ENCODE results near the gene CEP85. TPM values are rescaled to one million over a fixed set of nuclear protein-coding genes. Genes with fewer than 3 reads are reported as not detected.

The CEP85 gene
- total RNA-seq, 1 donor from 2014 or later = 16.4 TPM

DNA sequence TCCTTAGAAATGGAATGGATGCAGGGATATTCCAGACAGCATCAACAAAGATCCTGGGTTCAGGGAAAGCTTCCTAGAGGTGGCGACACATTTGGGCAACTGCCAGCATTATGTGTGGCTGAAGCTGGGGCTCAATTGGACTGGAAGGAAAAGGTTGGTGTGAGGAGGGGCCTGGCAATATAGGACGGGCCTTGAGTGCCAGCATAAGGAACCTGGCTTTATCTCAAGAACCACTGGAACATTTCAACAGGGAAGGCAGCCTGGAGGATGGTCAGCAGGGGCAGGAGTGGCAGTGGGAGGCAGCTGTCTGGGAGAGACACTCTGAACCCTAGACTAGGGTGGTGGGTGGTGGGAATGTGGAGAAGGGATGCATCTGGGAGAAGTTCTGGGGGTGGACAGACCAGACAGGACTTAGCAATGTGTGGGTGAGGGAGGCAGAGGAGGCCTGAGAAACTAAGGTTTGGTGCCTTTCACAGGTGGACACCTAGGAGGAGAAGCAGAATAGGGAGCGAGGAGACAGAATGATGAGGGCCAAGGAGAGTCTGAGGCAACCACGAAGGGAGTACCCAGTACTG lies 49.4 kb downstream of the CEP85 start:
- no peak for DNase-seq

DNA sequence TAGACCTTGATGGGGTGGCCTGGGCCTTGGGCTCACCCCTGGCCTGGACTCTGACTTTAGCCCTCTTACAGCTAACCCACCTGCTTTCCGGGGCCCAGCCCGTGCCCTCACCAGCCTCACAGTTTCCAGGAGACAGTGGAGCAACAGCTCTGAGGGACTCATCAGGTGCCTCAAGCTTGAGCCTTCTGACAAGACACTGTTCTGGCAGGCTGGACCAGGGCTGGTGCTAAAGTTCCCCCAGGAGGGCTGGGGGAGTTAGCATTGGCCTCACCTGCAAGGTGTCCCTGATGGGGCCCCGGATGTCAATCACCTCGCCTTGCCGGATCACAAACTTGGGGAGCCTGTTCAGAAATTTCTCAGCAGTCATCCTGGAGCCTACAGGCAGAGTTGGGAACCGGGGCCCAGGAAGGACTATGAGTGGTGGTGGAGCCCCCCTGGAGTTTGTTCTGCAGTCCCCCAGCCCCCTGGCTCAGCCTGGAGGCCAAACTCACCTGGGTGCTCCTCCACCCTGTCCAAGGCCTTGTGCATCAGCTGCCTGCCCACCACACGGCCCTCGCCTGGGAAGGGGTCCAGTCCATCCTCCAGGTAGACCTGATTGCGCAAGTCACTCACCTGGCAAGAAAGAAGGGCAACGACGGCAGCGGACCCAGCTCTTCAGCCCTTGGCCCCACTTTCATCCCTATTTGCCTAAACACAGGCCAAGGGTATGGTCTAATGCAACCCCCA lies 50.0 kb downstream of the CEP85 start:
- Mint-ChIP-seq H3K4me3 (peak overlapping the region; percentile 83), H3K9me3 (no peaks in the 10 kb centered on the region), H3K36me3 (ENCODE audit: low read depth) (peaks cover 34% of the 10 kb centered on the region), H3K27me3 (no peaks in the 10 kb centered on the region), H3K4me1 (peaks cover 92% of the 10 kb centered on the region), H3K27ac (peak overlapping the region; percentile 100)
- DNase-seq (no peak), ATAC-seq (ENCODE audit: low read depth) (no peak)
- TF ChIP-seq, protein P1, sequence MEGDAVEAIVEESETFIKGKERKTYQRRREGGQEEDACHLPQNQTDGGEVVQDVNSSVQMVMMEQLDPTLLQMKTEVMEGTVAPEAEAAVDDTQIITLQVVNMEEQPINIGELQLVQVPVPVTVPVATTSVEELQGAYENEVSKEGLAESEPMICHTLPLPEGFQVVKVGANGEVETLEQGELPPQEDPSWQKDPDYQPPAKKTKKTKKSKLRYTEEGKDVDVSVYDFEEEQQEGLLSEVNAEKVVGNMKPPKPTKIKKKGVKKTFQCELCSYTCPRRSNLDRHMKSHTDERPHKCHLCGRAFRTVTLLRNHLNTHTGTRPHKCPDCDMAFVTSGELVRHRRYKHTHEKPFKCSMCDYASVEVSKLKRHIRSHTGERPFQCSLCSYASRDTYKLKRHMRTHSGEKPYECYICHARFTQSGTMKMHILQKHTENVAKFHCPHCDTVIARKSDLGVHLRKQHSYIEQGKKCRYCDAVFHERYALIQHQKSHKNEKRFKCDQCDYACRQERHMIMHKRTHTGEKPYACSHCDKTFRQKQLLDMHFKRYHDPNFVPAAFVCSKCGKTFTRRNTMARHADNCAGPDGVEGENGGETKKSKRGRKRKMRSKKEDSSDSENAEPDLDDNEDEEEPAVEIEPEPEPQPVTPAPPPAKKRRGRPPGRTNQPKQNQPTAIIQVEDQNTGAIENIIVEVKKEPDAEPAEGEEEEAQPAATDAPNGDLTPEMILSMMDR (IDR thresholded peaks at IDR 0.05) = no peak
- ChIA-PET CTCF (interaction anchor here (1.0 to 10.4 kb wide), 7 partner anchors 9 to 133 kb away, joined by 4 to 372 read pairs (median 7); partner anchors contain the start of genes C1orf232, CD52 and ZNF593), POLR2A (interaction anchor here (0.6 to 21.5 kb wide), 12 partner anchors 8 to 505 kb away, joined by 3 to 1638 read pairs (median 4); partner anchors contain the start of genes CD52, CEP85, PDIK1L and UBXN11)
- intact Hi-C loops (cut with micrococcal nuclease) = loop anchor here (1.0 to 10.0 kb wide), 3 partner anchors 8 to 1081 kb away; partner anchors contain the start of genes MAP3K6 and PDIK1L

More for the DNA sequence above, 49.4 kb downstream of the CEP85 start:
- POLR2A ChIA-PET = interaction anchor here (0.6 to 21.5 kb wide), 3 partner anchors 19 to 37 kb away, joined by 3 to 1638 read pairs (median 5); partner anchors contain the start of gene CD52
- TF ChIP-seq, protein P1 (IDR thresholded peaks at IDR 0.05) = no peak
- peaks cover 34% of the 10 kb centered on the region for H3K36me3 Mint-ChIP-seq (ENCODE audit: low read depth)
- CTCF ChIA-PET = interaction anchor here (3.1 to 10.4 kb wide), 2 partner anchors 8 to 35 kb away, joined by 34 to 372 read pairs; partner anchors contain the start of gene CD52
- peaks cover 91% of the 10 kb centered on the region for H3K4me1 Mint-ChIP-seq
- no peaks in the 10 kb centered on the region for H3K27me3 Mint-ChIP-seq
- H3K27ac Mint-ChIP-seq = peak overlapping the region; percentile 100
- intact Hi-C loops (cut with micrococcal nuclease) = loop anchor here (10.0 kb wide), 1 partner anchor 1081 kb away; the partner anchor contains the start of gene MAP3K6
- no peak overlapping the region for H3K4me3 Mint-ChIP-seq
- no peaks in the 10 kb centered on the region for H3K9me3 Mint-ChIP-seq
- ATAC-seq (ENCODE audit: low read depth) = no peak

DNA sequence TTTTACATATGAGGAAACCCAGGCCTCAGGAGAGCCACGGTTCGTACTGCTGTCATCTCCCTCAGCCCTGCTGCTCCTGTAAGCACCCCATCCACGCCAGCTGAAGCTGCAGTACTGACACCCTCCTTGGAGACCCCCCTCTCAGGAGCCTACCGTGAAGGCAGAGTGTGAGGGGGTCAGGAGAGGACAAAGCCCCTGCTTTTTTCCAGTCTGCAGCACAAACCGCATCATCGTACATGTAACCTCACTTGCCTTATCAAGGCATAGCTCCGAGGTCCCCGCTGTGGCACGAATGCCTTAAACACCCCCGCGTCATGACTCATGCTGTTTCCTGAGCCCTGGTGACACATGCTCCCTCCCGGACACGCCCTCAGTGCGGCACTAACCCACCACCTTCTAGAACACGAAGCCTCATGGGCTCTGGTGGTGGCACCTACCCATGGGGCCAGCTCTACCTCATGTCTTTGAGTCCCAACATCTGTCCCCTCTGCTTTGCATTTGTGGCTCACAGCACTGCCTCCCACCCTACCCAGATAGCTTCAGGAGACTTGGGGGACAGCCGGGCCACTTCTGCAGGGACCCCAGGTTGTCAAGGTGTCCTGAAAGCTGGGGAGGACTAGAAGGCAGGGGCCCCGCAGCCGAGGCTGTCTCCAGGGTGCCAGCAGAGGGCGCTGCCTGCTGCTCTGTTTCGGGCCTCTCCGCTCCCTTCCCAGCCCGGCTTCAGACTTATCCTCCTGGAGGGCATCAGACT lies 50.8 kb downstream of the CEP85 start:
- peaks cover 34% of the 10 kb centered on the region for H3K36me3 Mint-ChIP-seq (ENCODE audit: low read depth)
- H3K27me3 Mint-ChIP-seq = no peaks in the 10 kb centered on the region
- H3K4me1 Mint-ChIP-seq = peaks cover 93% of the 10 kb centered on the region
- ChIA-PET POLR2A (interaction anchor here (0.6 to 21.5 kb wide), 13 partner anchors 9 to 1573 kb away, joined by 3 to 1638 read pairs (median 4); partner anchors contain the start of genes CD52, CEP85, PDIK1L and UBXN11), CTCF (interaction anchor here (0.8 to 10.4 kb wide), 10 partner anchors 9 to 255 kb away, joined by 3 to 372 read pairs (median 6); partner anchors contain the start of genes C1orf232, CD52, CEP85 and ZNF593)
- TF ChIP-seq, protein P1 (IDR thresholded peaks at IDR 0.05) = no peak
- peak; percentile 54 for ATAC-seq (ENCODE audit: low read depth)
- H3K27ac Mint-ChIP-seq = peak overlapping the region; percentile 100
- peak; percentile 75 for DNase-seq
- intact Hi-C loops (cut with micrococcal nuclease) = loop anchor here (1.0 to 10.0 kb wide), 5 partner anchors 8 to 1080 kb away; partner anchors contain the start of genes HMGN2, MAP3K6 and PDIK1L
- peak overlapping the region; percentile 83 for H3K4me3 Mint-ChIP-seq
- H3K9me3 Mint-ChIP-seq = no peaks in the 10 kb centered on the region

DNA sequence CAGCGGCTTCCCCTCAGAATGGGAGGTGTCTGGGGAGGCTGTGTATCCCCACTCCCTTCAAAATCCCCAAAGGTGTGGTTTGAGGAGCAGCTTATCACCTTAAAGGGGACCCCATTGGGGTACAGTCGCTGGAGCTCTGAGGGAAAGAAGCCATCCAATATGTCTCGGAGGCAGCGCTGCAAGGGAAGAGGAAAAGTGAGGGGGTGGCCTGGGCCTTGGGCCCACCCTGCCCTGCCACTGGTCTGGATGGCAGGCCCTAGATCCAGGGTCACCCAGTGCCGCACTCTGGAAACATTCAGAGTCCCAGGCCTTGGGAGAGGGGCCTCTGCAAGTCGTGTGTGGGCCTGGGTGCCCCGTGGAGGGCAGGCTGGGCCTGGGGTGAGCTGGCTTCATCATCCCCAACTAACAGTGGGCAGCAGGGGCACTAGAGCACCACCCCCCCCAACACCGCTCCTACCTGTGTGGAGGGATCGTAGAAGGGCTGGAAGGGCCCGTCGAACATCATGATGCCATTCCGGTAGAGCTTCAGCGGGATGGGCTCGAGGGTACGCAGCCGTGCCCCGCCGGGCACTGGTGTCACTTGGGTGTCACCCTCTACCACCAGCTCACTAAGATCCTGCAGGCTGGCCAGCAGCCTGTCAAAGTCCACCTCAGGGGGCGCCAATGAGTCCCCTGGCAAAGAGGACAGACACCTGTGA lies 51.5 kb downstream of the CEP85 start:
- peak overlapping the region; percentile 83 for H3K4me3 Mint-ChIP-seq
- peaks cover 31% of the 10 kb centered on the region for H3K36me3 Mint-ChIP-seq (ENCODE audit: low read depth)
- H3K4me1 Mint-ChIP-seq = peaks cover 97% of the 10 kb centered on the region
- intact Hi-C loops (cut with micrococcal nuclease) = loop anchor here (1.0 to 10.0 kb wide), 4 partner anchors 36 to 1079 kb away; partner anchors contain the start of genes HMGN2, MAP3K6 and PDIK1L
- ChIA-PET POLR2A (interaction anchor here (1.0 to 21.5 kb wide), 7 partner anchors 10 to 174 kb away, joined by 3 to 1638 read pairs (median 10); partner anchors contain the start of genes CD52, CEP85, PDIK1L and UBXN11), CTCF (interaction anchor here (0.8 to 10.4 kb wide), 10 partner anchors 10 to 255 kb away, joined by 3 to 372 read pairs (median 6); partner anchors contain the start of genes C1orf232, CD52, CEP85 and ZNF593)
- no peaks in the 10 kb centered on the region for H3K27me3 Mint-ChIP-seq
- no peak for ATAC-seq (ENCODE audit: low read depth)
- no peaks in the 10 kb centered on the region for H3K9me3 Mint-ChIP-seq
- TF ChIP-seq, protein P1 (IDR thresholded peaks at IDR 0.05) = no peak
- peak overlapping the region; percentile 100 for H3K27ac Mint-ChIP-seq
- DNase-seq = no peak

All from activated B cell treated with CpG ODN at 0.5 μM for 24 hours (primary cell).